Activated CD8-positive, alpha-beta memory T cell treated with anti-CD3 and anti-CD28 coated beads, Interleukin-2, amount 10 ng/mL, durations not matched to agents 7 days and 5 days (primary cell): Measurements from ENCODE around the gene TCTN3. TPM values are rescaled to one million over a fixed set of nuclear protein-coding genes. Genes with fewer than 3 reads are reported as not detected.
"Not testable (repeated sequence)": the region's sequence is repeated elsewhere in the genome, so short reads cannot be mapped to it uniquely, and the experiment has no call there.

Experiments
- ATAC-seq: fragments of 150-1000 bp; cut with Tn5 transposase; one replicate; pipeline ENCODE4 v1.10.0; 2021; ENCODE audit warnings: moderate library complexity
- CTCF ChIA-PET: fragments of 350-600 bp; sonication (Branson Sonifier 250); formaldehyde crosslinking; loops from one replicate; lab custom pipeline; 2021; ENCODE audit warnings: antibody characterized with exemption; lab: Charles Lee
- DNase-seq: peaks from one replicate; pipeline ENCODE4 v3.0.0-alpha.2; 2020
- H3K27ac Mint-ChIP-seq: one replicate; pipeline ENCODE4 v1.8.0; 2021; ENCODE audit warnings: mild to moderate bottlenecking, mixed read lengths
- H3K27me3 Mint-ChIP-seq: one replicate; pipeline ENCODE4 v1.8.0; 2021; ENCODE audit warnings: mixed read lengths
- H3K36me3 Mint-ChIP-seq: one replicate; pipeline ENCODE4 v1.8.0; 2021; ENCODE audit warnings: mild to moderate bottlenecking, mixed read lengths
- H3K4me1 Mint-ChIP-seq: one replicate; pipeline ENCODE4 v1.8.0; 2021; ENCODE audit warnings: mixed read lengths
- H3K4me3 Mint-ChIP-seq: one replicate; pipeline ENCODE4 v1.8.0; 2021; ENCODE audit warnings: mild to moderate bottlenecking, moderate library complexity, mixed read lengths
- H3K9me3 Mint-ChIP-seq: one replicate; pipeline ENCODE4 v1.8.0; 2022; ENCODE audit warnings: low read depth, mixed read lengths
- total RNA-seq, 2 experiments: library from RNA; stranded (reverse); gene quantifications; one replicate each; pipeline ENCODE4 v1.2.3, GENCODE V29; 2021

Gene TCTN3
- total RNA-seq, 2 experiments from 2014 or later = 29.7 to 69.2 TPM

GRCh38 chr10:95648138-95648537, 45.6 kb downstream of the TCTN3 start:
- ATAC-seq (no peak), DNase-seq (no peak)
- H3K27ac Mint-ChIP-seq = no peak overlapping the region
- peaks cover 13% of the 10 kb centered on the region for H3K4me1 Mint-ChIP-seq
- peaks cover 51% of the 10 kb centered on the region for H3K36me3 Mint-ChIP-seq
- peaks cover 8% of the 10 kb centered on the region for H3K9me3 Mint-ChIP-seq
- CTCF ChIA-PET = interaction anchor here (1.3 kb wide), 1 partner anchor 46 kb away, joined by 4 read pairs; the partner anchor contains the start of gene TCTN3
- no peak overlapping the region for H3K4me3 Mint-ChIP-seq
- no peaks in the 10 kb centered on the region for H3K27me3 Mint-ChIP-seq

DNA sequence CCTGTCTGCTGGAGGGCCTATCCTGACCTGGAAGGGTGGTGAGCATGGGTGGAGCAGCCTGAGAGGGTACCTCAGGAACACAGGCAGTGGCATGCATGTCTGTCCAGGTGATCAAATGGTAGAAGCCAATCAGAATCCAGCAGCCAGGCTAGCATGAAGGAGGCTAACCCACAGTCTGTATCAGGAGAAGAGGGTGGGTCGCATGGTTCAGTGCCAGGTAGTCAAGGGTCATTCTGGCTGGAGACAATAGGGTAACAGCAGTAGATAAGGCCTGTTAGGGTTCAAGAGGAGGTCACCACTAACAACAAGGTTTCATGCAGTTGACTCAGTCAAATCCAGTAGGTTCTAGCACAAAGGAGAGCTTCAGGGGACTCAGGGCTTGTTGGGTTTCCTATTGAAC, 47.6 kb downstream of the TCTN3 start:
- DNase-seq (no peak), ATAC-seq (no peak)
- peaks cover 44% of the 10 kb centered on the region for H3K36me3 Mint-ChIP-seq
- H3K9me3 Mint-ChIP-seq = peaks cover 2% of the 10 kb centered on the region
- H3K4me3 Mint-ChIP-seq = no peak overlapping the region
- H3K4me1 Mint-ChIP-seq = peaks cover 13% of the 10 kb centered on the region
- H3K27me3 Mint-ChIP-seq = no peaks in the 10 kb centered on the region
- CTCF ChIA-PET = interaction anchor here (0.7 kb wide), 1 partner anchor 11 kb away, joined by 4 read pairs; no protein-coding TSS in a partner anchor
- no peak overlapping the region for H3K27ac Mint-ChIP-seq

GRCh38 chr10:95644901-95645300, 48.8 kb downstream of the TCTN3 start:
- Mint-ChIP-seq H3K36me3 (peaks cover 39% of the 10 kb centered on the region), H3K27me3 (no peaks in the 10 kb centered on the region), H3K9me3 (no peaks in the 10 kb centered on the region), H3K4me1 (peaks cover 13% of the 10 kb centered on the region), H3K27ac (no peak overlapping the region), H3K4me3 (no peak overlapping the region)
- ATAC-seq (no peak), DNase-seq (no peak)
- CTCF ChIA-PET = no interaction called here

- CTCF ChIA-PET = interaction anchor here (1.4 kb wide), 1 partner anchor 12 kb away, joined by 3 read pairs; no protein-coding TSS in a partner anchor
- Mint-ChIP-seq H3K4me1 (peaks cover 12% of the 10 kb centered on the region), H3K36me3 (peaks cover 38% of the 10 kb centered on the region), H3K4me3 (no peak overlapping the region), H3K9me3 (no peaks in the 10 kb centered on the region), H3K27me3 (no peaks in the 10 kb centered on the region), H3K27ac (no peak overlapping the region)
- DNase-seq (no peak), ATAC-seq (no peak)
Observed at GRCh38 chr10:95640891-95641315, 52.8 kb downstream of the TCTN3 start.

- CTCF ChIA-PET = no interaction called here
- H3K4me1 Mint-ChIP-seq = no peaks in the 10 kb centered on the region
- H3K27me3 Mint-ChIP-seq = no peaks in the 10 kb centered on the region
- no peak overlapping the region for H3K27ac Mint-ChIP-seq
- no peaks in the 10 kb centered on the region for H3K9me3 Mint-ChIP-seq
- ATAC-seq (no peak), DNase-seq (no peak)
- no peak overlapping the region for H3K4me3 Mint-ChIP-seq
- H3K36me3 Mint-ChIP-seq = peaks cover 57% of the 10 kb centered on the region
Observed at GRCh38 chr10:95637911-95638310, 55.8 kb downstream of the TCTN3 start.

GRCh38 chr10:95637140-95637539, 56.6 kb downstream of the TCTN3 start:
- no peaks in the 10 kb centered on the region for H3K27me3 Mint-ChIP-seq
- H3K36me3 Mint-ChIP-seq = peaks cover 56% of the 10 kb centered on the region
- ATAC-seq (no peak), DNase-seq (no peak)
- H3K9me3 Mint-ChIP-seq = no peaks in the 10 kb centered on the region
- H3K4me1 Mint-ChIP-seq = no peaks in the 10 kb centered on the region
- H3K27ac Mint-ChIP-seq = no peak overlapping the region
- H3K4me3 Mint-ChIP-seq = no peak overlapping the region
- CTCF ChIA-PET = no interaction called here

DNA sequence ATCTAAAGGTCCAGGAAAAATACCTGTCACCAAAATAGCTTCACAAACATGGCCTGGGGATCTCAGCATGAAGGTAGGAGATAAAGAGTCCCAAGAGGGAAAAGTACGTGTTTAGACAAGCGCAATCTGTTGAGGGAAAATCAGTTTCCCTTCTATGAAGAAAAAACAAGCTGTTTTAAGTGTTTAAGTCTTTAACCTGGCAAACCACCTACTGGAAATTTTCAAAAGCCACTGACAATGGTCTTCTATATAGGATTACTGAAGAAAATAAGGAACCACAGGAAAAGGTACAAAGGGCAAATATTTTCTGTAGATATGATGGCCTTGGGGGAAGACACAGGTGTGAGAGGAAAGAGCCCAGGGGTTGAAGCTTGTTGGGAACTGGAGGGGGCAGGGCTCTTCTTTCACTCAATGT, 58.4 kb downstream of the TCTN3 start:
- Mint-ChIP-seq H3K36me3 (peaks cover 56% of the 10 kb centered on the region), H3K4me1 (no peaks in the 10 kb centered on the region), H3K4me3 (no peak overlapping the region), H3K27ac (no peak overlapping the region), H3K27me3 (no peaks in the 10 kb centered on the region), H3K9me3 (no peaks in the 10 kb centered on the region)
- CTCF ChIA-PET = interaction anchor here (0.8 to 1.7 kb wide), 3 partner anchors 12 to 261 kb away, joined by 3 to 6 read pairs (median 4); partner anchors contain the start of gene TCTN3
- ATAC-seq (no peak), DNase-seq (no peak)

GRCh38 chr10:95628786-95629185, 64.9 kb downstream of the TCTN3 start:
- H3K4me1 Mint-ChIP-seq = peaks cover 3% of the 10 kb centered on the region
- H3K27me3 Mint-ChIP-seq = no peaks in the 10 kb centered on the region
- H3K27ac Mint-ChIP-seq = no peak overlapping the region
- H3K4me3 Mint-ChIP-seq = no peak overlapping the region
- H3K9me3 Mint-ChIP-seq = no peaks in the 10 kb centered on the region
- DNase-seq (no peak), ATAC-seq (no peak)
- H3K36me3 Mint-ChIP-seq = peaks cover 56% of the 10 kb centered on the region
- CTCF ChIA-PET = interaction anchor here (1.2 kb wide), 1 partner anchor 11 kb away, joined by 3 read pairs; no protein-coding TSS in a partner anchor

DNA sequence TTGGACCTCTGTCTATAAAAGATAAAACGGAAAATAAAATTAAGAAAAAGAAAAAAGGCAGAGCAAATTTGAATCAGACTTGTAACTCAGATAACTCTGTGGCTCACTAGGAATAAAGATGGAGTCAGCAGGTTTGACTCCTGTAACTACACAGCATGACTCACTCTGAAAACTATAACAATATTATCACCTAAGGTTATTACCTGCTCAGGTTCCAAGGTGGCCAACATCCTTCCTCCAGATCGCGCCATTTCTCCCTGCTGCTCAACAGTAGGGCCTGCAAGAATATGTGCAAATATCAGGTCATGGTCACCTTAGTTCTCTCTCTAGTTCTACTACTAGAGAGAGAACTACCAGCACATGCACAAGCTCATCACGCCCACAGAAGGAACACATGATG, 67.2 kb downstream of the TCTN3 start:
- Mint-ChIP-seq H3K9me3 (no peaks in the 10 kb centered on the region), H3K27me3 (no peaks in the 10 kb centered on the region), H3K4me1 (peaks cover 3% of the 10 kb centered on the region), H3K36me3 (peaks cover 41% of the 10 kb centered on the region), H3K27ac (no peak overlapping the region), H3K4me3 (no peak overlapping the region)
- no peak for DNase-seq
- CTCF ChIA-PET = no interaction called here
- no peak for ATAC-seq

GRCh38 chr10:95620415-95620814, 73.3 kb downstream of the TCTN3 start:
- ATAC-seq, H3K4me3 Mint-ChIP-seq, DNase-seq, H3K27ac Mint-ChIP-seq, H3K27me3 Mint-ChIP-seq, H3K4me1 Mint-ChIP-seq, H3K9me3 Mint-ChIP-seq, CTCF ChIA-PET: not testable (repeated sequence)
- H3K36me3 Mint-ChIP-seq = peaks cover 52% of the 10 kb centered on the region

DNA sequence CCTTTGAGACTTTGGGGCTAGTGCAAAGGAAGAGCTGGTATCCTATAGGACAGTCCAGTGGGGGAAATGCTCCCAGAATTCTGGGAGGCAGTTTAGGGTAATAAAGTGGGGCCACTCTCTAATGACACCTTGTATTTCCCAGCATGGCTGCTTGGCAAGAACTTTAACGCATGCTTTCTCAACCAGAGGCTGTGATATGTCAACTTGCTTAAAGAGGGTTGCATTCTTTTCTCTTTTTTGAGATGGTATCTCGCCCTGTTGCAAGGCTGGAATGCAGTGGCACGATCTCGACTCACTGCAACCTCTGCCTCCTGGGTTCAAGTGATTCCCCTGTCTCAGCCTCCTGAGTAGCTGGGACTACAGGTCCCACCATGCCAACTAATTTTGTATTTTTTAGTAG, 75.6 kb downstream of the TCTN3 start:
- CTCF ChIA-PET = no interaction called here
- H3K9me3 Mint-ChIP-seq = no peaks in the 10 kb centered on the region
- no peak for ATAC-seq
- H3K36me3 Mint-ChIP-seq = peaks cover 58% of the 10 kb centered on the region
- no peak overlapping the region for H3K27ac Mint-ChIP-seq
- no peaks in the 10 kb centered on the region for H3K4me1 Mint-ChIP-seq
- H3K27me3 Mint-ChIP-seq = no peaks in the 10 kb centered on the region
- H3K4me3 Mint-ChIP-seq = no peak overlapping the region
- no peak for DNase-seq

GRCh38 chr10:95616446-95616845, 77.3 kb downstream of the TCTN3 start:
- no peak overlapping the region for H3K4me3 Mint-ChIP-seq
- no peaks in the 10 kb centered on the region for H3K9me3 Mint-ChIP-seq
- H3K4me1 Mint-ChIP-seq = no peaks in the 10 kb centered on the region
- H3K27ac Mint-ChIP-seq = no peak overlapping the region
- ATAC-seq = no peak
- no peaks in the 10 kb centered on the region for H3K27me3 Mint-ChIP-seq
- H3K36me3 Mint-ChIP-seq = peaks cover 57% of the 10 kb centered on the region
- CTCF ChIA-PET = no interaction called here
- no peak for DNase-seq
